8988T (cell line): ENCODE results near the gene EPHB6.

Experiments
- DNase-seq: peaks from one replicate; pipeline ENCODE4 v3.0.0; 2011

The EPHB6 gene

DNA sequence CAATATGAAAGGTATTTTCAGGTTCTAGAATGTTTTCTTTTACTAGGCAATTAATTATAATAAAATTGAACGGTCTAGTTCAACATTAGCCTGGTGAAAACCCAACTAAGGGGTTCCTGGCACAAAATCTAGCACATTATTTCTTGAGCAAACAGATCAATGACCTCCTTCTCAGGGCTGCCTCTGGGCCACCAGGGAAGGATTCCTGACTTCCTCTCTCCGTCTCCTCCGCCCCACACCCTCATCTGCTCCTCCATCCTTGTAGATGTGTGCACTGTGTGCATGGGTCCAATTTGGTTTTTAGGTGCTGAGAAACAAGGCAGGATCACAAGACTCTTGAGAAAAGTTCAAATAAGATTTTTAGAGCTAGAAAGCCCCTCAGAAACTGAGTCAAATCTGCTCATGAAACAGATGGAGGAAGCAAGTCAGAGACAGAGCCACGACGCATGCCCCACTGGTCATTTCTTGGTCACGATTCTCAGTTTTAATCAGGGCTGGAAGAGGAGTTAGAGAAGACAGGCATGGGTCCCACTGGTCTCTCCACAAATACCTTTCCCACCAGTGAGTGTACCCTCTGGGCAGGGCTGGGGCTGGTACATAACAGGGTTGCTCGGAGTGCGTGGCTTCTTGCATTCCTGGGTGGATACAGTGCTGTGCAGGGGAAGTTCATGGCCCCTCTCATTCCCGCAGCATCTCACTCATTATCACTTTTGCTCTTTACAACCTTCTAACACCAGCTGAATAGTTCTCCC is 26.9 kb downstream of the EPHB6 start:
- no peak for DNase-seq

DNA sequence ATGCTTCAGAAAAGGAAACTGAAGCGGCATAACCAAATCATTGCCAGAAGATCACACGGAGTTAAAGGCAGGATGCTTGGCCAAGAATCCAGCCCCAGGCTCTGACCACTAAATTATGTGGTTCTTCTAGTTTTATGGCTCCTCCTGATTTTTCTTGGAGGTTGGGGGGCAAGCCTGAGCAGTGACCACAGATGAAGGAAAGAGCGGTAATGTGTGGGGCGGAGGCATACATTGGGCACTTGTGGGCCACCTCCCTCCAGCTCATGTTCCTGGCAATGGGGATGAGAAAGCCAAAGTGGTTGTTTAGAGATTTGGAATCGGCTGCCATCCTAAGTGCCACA is 27.4 kb downstream of the EPHB6 start:
- DNase-seq = no peak

DNA sequence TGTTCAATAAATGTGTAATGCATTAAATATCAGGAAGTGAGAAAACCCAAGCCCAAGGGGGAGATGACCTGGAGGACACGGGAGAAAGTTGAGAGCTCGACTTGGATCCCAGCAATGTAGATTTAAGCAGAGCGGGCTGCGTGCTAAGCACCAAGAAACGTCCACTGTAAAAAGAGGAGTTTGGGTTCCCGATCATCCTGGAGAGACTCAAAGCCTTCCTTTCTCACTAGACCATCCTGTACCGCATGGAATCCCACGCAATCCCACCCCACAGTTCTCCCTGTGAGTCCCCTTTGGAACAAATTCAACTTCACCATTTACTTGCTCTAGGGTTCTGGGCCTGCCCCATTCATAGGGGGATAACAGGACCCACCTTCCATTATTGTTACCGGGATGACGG is 28.3 kb downstream of the EPHB6 start:
- no peak for DNase-seq

DNA sequence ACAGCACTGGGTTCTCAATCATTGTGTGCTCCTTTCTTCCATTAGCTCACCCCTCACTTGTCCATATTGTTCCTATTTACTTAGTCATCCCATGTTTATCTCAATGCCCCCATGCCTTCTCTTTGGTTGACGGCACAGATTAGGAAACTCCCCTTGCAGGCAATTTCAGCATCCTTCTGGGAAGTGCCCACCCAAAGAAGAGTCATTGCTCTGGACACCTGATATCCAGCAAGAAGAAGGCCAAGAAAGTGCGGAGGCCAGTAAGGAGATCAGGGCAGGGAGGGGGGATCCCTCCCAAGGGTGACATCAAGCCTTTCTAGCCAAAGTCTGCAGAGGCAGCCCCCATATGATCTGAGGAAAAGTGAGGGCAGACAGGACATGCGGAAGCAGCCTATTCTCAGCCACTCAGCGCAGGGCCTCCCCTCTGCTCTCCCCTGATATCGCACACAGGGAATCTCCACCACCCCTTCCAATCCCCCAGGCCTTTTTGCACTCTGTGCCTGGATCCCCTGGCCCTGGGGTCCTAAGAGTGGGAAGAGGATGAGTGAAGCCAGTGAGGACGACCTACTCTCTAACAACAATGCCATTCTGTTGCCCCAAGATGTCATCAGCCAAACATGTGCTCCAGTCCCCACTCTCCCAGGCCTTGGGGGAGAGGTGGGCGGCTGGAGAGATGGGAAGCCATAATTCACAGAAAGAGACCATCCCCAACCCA is 28.9 kb downstream of the EPHB6 start:
- DNase-seq = no peak

DNA sequence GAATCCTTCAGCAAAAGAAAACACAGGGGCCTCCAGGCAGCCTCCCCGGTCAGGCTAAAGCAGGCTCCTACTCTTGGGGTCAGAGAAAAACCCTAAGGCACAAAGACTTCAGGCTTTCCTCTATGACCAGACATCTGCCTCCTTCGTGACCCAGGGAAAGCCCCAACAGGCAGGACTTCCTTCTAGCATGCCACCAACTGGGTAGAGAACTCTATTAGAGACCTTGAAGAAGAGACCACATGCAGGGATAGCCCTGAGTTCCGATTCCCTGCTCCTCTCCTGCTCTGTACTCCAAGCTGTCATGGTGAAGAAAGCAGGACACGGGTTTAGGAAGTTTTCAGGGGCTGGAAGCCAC is 29.4 kb downstream of the EPHB6 start:
- no peak for DNase-seq

DNA sequence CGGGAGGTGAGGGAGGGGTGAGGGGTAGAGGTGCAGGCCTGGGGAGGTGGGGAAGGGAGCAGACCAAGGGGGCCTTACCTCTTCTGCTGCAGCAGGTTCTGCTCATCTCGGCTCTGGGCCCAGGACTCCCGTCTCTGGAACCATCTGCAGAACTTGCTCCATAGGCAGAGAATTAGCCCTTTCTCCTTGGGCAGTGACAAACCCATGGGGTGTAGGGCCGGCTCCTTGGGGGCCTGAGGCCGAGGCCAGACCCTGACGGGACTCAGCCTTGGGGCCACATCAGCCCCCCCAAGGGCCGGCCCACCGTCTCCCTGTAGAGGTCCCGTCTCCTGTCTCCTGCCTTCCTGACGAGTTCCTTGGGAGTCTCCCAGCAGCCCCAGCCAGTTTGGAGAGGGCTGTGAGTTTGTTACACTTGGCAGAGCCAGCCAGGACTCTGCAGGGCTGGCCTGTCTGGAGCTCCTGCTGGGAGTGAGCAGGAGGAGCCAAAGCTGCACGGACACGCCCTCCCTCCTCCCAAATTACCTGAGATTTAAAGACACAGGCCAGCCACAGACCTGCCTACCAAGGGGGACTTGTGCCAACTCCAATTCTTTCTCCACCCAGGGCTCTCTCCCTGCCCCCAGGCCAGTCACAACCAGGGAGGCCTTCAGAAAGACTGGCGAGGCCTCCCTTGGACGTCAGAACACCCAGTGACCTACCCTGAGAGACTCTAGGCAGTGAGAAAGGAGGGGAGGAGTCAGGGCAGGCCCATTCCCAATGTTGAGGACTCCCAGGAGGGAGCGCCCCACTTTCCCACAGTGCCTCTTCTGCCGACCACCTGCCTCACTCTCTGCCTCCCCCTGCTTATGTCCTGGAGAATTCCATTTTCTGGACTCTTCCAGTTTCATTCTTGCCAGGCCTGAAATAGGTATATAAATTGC is 30.7 kb downstream of the EPHB6 start, which contains the start of gene TRPV6:
Gene TRPV6 (minus strand): TSS at position 435 of the 920 bp plus-strand sequence.
- no peak for DNase-seq

DNA sequence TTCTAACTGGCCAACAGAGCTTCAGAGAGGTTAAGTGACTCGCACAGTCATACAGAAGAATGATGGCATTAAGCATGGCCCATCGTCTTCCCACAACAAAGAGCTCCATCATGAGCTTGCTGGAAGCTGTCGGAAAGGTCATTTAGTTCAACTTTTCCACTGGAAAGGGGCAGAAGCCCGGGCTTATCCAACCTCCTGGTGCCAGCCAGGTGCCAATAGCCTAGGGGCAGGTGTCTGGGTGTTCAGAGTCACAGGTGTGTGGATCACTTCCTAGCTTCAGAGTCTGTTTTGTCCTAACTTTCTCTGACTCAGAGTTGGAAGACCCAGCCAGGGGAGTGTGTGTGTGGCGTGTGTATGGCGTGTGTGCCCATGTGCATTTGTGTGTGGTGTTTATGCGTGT is 32.0 kb downstream of the EPHB6 start:
- no peak for DNase-seq

DNA sequence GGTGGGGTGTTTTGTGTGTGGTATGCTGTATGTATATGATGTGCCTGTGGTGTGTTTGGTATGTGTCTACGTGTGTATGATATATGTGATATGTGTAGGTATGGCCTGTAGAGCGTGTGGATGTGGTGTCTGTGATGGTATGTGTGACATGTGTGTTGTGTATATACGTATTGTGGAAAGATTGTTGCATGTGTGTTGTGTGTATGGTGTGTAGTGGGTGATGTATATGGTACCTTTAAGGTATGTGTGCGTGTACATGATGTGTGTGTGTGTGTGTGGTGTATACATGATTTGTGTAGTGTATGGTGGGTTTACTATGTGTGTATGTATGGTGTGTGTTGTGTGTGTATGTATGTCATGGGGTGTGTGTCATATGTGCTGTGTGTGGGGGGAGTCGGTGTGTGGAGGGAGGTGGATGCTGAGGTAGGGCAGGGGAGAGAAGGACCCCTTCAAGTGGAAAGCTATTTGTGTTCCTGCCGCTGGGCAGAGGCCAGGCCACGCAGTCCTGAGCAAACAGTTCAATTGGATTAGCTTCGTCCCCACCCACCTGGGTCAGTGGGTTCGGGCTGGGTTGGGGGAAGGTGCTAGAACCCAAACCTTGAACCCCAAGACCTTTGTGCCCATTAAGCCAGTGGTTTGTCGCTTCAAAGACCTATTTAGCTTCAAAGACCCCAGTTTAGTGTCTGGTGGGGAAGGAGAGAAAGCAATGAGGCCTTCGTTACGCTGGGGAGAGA is 32.6 kb downstream of the EPHB6 start:
- no peak for DNase-seq

DNA sequence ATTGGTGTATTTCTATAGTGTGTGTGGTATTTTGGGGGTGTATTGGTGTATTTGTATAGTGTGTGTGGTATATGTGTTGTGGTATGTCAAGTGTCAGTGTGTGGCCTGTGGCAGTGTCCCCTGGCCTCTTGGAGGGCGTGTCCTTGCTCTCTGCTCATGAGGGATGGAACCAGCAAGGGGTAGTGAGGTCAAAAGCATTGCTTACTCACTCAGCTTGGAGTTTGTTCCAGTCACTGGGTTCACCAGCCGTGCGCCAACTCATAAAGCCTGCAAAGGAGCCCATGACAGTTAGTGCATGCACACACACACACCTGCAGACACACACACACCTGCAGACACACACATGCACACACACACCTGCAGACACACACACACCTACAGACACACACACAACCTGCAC is 34.9 kb downstream of the EPHB6 start:
- DNase-seq = no peak

DNA sequence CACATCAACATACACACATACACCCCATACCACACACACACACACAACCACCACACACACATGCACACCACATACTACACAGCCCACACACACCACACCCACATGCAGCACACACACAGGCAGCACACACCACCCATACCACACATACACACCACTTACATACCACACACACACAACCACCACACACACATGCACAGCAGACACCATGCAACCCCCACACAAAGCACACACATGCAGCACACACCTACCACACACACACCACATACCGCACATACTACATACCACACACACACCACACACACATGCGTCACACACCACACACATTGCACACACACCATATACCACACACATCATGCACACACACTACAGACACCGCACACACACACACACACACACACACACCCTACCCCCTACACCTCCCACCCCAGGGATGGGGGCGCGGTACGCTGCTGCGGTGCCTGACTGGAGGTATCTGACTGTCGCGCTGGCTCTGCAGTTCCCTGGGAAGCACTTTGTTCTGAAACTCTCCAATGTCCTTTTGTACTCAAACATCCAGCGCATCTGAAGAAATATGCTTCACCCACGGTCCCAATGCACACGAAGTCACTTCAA is 36.1 kb downstream of the EPHB6 start:
- no peak for DNase-seq

DNA sequence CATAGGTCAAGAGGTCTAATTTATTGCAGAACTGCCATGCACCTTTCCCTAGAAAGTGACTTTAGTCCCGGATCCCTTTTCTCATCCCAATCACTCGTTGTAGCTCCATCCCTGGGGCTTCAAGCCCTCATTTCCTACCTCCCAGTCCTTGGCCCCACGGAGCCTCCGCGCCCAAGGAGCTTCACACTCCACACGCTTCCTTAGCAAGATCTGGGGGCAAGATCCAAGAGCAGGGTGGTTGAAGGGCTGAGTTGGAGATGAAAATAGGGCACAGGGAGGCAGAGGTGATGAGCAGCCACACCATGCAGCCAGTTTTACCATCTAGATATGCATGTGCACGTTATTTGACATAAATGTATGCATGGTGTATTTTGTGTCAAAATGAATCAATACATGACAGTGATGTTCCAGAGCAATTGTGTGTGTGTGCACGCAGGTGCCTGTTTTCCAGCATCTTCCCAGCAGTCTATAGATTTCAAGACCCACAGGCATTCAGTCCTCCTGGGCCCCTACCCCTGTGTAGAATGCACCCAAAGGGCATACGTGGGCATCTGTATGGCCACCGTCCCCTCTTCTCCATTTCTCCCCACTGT is 36.7 kb downstream of the EPHB6 start:
- DNase-seq = no peak

DNA sequence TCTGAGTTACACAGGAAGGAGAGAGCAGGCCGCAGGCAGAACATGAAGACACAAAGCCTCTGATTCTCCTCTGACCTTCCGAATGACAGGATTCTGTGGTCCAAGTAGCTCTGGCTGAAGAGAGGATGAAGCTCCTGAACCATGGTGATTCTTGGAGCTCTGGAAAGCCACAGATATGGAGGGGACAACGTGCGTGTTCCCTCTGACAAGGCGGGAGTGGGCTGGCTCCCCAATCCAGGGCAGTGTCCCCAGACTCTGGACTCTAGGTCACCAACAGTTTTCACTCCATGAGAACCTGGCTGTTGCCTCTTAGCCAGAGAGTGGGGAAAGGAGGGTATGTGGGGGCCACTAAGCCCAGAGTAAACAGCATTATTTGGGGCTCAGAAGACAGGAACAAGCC is 38.1 kb downstream of the EPHB6 start:
- no peak for DNase-seq

DNA sequence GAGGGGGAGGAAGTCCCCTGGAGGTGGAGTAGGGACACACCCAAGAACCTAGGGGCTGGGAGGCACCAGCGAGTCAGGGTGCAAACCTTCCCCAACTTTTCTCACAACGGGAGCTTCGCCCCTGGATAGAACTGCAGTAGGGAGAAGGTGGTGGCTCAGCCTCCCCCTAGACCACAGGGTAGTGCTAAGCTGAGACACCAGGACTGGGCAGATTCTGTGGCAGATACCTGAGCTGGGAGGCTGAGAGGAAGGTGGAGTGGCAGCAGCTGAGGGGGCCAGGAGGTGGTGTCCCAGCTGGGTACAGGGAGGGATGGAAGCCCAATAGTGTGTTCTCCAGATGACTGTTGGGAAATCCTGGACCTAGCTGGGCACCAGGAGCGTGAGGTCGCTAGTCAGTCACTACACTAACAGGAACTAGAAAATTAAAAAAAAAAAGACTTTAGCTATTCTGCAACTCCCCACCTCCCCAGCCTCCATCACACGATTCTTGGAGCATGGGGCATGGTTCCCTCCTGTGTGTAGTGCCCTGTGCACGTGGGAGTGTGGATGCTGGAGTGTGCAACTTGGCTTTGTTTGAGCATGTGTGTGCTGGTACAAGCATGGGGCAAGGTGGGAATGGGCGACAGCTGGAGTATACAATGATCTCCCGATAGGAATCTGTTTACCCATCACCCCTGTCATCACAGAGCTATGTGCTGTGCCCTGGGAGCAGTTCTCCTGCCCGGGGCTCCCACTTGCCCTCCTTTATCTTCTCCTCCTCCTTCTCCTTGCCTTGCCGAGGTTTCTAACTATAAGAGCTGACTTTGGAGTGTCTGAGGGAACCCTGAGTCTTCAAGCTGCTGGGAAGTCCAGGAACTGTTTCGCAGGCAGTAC is 39.5 kb downstream of the EPHB6 start:
- no peak for DNase-seq

DNA sequence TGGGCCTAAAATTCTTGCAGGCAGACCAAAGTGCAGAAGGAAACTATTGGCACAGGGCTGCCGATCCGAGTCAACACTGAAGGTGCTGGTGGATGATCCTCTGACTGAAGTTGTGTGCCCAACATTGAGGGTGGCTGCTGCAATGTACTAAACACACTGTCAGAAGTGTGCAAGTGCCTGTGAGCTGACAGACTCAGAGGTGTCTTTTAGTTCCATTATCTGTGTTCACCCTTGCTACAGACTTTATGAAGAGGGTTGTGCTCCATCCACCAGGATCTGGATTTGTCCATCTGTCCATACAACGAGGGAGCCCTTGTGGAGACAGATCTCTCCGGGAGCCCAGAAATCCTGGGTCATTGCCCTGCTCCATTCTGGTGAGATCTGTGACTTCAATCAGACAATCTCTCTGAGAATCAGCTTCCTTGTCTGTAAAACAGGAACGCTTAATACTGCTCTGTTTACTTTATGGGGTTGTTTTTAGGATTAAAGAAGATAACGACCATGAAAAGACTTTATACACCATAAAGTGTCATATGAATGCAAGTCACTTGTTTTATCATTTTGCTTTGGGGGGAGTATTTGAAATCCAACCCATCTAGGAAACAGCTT is 40.2 kb downstream of the EPHB6 start:
- DNase-seq = no peak

DNA sequence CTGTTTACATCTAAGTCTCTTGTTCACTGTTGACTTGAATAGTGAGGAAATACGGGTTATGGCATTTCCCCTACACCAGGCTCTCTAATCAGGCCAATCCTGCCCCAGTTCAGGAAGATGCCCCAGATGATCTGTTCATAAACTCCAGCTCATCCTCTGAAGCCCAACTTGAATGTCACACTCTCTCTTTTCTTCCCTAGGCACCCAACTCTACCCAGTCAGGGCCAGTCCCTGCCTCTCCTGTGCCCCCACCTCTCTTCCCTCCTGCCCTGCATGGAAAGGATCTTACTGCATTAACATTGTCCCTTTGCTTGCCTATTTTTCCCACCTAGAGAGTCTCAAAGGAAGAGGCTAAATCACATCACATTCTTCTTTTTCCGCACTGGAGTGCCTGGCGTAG is 41.3 kb downstream of the EPHB6 start:
- no peak for DNase-seq

DNA sequence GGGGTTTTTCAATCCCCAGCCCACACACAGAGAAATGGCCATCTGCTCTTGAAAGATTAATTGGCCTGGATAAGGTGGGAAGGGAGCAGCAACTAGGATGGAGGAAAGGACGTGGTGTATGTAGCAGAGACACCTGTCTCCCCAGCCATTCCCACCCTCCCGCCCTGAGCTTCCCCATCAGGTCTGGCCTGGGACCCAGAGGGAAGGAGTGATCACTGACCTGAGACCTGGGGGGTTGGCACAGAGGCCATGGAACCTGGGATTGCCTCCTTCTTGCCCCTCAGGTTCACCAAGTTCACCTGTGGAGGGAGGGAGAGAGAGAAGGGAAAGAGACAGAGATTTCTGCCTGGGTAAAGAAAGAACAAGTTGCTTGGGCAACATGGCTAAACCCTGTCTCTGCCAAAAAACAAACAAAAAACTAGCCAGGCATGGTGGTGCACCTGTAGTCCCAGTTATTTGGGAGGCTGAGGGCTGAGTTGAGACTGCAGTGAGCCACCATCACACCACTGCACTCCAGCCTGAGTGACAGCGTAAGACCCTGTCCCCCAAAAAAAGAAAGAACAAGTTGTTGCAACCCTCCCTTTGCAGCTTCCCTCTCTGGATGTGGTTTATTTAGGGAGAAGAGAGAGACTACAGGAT is 42.0 kb downstream of the EPHB6 start:
- no peak for DNase-seq

DNA sequence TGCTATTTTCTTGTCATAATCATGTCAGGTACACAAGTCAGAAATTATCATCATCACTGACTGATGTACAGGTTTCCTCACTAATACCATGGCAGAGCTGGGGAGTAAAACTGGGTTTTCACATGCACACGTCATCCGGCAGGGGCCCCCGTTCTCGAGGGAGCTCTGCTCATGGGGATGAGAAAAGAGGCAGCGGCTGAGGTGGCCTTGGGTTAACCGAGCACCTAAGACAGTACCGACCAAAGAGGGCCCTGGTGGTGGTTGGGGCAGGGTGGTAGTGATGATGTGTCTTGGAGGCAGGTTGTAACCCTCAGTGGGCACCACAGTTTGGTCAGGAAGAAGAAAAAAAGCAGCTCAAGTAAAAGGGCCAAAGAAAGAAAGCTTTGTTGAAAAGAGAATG is 42.8 kb downstream of the EPHB6 start:
- no peak for DNase-seq

DNA sequence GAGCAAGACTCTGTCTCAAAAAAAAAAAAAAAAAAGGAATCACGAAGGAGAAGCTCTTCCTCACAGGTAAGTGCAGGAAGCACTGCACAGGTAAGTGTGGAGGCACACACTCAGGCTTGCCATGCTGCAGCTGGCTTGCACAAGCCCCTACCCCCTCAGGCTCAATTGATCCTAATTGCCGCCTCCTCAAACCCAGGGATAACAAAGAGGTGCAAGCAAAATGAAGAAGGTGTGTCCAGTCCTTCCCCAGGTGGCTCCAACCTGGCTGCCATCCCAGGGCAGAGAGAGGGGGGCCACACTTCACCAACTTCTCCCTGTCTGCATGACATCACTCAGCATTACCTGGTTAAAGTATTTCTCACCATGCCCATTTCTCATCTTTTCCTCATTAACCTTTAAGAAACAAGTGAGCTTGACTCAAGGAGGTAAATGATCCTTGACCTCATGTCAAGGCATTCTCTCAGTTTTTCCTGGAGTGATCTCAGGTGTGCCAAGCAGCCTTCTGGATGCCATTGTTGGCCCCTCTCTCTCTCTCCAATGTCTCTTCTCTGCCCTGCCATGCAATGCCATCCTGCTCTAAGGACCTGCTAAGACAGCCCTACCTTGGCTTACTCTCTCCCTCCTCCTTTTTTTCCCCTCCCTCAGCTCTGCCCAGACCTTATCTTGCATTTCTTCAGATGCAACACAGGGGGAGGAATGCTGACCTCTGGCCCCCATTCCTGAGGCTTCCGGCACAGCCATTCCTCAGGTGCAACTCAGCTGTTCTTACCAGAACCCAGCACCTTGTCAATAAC is 43.7 kb downstream of the EPHB6 start:
- no peak for DNase-seq

DNA sequence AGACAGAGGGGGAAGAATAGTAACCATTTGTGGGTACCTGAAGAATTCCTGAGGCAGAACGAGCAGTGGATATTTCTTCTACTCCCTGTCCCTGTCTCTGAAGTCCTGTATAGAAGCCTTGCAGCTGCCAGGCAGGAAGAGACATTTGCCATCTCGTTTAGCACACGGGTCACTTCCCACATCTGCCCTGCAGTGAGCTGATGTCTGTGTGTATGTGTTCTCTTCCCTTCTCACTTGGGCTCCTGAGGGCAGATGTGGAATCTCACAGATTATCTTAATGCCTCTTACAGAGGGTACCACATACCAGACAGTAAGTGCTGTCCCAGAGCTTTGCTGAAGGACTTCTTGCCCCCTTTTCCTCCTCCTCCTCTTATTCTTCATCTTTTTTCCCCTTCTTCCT is 44.8 kb downstream of the EPHB6 start:
- no peak for DNase-seq
